SIG-M5 (cell line): ENCODE data around the gene TMUB1.
A peak's percentile ranks its signal among the peaks of the same experiment; 100 is the strongest.

ENCODE experiments used
- DNase-seq: peaks from one replicate; lab custom pipeline; 2025; lab: John Stamatoyannopoulos, UW

The TMUB1 gene

DNA sequence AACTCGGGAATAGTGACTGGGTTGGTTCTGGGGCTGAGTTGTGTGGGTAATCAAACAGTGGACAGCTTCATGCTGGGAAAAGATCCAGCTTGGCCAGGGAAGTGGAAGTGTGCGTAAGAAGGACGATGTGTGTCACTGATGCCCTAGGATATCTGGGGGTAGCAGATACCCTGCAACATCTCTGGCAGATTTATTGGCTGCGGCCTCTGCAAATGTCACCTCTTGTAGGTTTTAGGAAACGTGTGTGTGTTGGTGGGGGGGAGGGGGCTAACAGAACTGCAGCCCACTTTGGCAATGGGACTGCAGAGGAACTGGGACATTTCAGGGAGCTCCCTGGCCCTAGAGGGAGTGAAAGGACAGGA, 2.0 kb upstream of the TMUB1 start:
- DNase-seq: no peak

DNA sequence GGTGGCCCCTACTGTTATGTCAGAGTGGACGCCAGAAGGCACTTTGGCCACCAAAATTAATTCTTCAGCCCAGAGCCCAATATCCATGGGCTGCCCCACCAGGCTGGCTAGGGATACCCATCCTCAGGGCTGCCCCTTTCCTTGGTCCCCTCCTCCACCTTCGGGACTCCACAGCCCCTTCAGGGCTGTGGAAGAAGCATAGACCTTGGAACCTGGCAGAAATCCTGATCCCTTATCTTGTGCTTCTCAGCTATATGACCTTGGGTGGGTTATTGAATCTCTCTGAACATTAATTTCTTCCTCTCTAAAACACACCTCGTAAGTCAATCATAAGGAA, 499 bp upstream of the TMUB1 start:
- DNase-seq: no peak

DNA sequence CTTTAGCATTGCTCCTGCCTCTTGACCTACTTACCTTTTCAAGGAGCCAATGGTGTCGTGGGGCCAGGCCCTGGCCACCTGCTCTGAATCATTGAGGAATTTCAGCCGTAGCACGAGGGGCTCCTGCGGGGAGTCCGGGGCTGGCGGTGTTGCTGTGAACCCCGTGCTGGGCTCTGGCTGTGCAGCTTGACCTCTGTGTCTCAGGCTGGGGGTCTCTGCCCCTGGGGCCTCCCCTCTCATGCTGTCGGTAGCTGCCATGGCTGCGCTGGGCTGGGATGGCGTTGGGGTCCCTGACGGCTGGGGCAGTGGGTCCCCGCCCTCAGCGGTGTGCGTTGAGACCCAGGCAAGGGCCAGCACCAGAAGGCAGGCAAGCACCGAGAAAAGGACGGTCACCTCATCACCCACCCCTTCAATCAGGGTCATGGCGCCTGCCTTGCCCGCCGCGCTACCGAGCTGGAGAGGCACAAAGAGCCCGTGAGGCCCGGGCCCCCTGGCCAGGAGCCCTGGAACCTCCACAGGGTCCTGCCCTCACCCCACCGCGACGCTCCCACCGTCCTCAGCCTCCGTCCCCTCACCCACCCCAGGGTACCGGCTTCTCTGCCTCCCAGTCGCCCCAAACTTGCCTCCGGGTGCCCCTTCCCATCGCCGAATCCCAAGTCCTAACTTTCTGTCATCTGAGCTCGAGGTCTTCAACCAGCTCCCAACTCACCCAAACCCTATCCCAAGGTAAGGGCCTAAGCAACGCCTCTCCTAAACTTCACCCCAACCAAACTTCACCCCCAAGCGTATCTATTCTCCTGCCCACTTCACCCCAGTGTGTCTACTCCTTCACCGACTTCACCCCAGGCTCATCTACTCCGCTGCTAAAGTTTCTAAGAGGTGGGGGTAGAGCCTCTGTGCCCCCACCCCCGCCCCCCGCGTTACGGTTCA, 887 bp downstream of the TMUB1 start:
- DNase-seq: no peak

- no peak for DNase-seq
These were observed 1.9 kb downstream of the TMUB1 start for GRCh38 chr7:151081170-151082101.

DNA sequence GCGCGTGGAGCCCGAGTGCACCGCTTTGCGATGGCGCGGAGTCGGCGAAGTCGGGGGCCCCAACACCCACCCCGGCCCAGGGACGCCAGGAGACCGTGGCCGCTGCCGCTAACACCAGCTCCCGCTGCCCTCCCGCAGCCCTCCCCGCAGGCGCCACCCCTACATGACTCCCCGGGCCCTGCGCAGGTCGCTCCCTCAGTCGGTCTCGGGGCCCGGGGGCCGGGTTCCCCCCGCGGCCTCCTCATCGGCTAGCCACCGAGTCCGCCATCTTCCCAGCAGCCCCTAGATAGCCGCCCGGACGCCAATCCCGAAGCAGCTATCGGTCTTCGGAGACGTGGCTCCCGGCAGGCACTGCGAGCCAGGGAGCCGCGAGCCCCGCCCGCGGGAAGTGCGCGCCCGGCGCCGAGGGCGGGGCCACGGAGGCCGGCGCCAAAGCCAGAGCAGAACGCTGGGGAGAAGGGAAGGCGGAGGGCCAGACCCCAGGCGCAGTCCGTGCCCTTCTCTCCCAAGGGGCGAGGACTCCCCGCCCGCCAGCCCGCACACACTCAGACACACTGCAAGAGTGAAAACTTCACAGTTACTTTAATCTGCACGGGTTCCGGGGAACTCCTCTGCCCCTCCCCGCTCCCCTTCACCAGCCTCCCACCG, 2.6 kb downstream of the TMUB1 start, which contains the start of gene FASTK:
TSS of gene FASTK (minus strand) at position 288 of the 648 bp plus-strand sequence. CDS start at position 245, 43 bp downstream.
- DNase-seq: peak; percentile 13

- no peak for DNase-seq
These were observed 3.2 kb downstream of the TMUB1 start for GRCh38 chr7:151080067-151080521.

GRCh38 chr7:151079199-151079910, 3.9 kb downstream of the TMUB1 start:
- DNase-seq: no peak

GRCh38 chr7:151078233-151079040, 4.9 kb downstream of the TMUB1 start:
- DNase-seq: no peak

- no peak for DNase-seq
These were observed 5.5 kb downstream of the TMUB1 start for GRCh38 chr7:151077705-151078232.

GRCh38 chr7:151076863-151077704, 6.2 kb downstream of the TMUB1 start:
- no peak for DNase-seq

GRCh38 chr7:151075978-151076426, 7.3 kb downstream of the TMUB1 start:
- no peak for DNase-seq

- DNase-seq: no peak
These were observed 7.7 kb downstream of the TMUB1 start for GRCh38 chr7:151075662-151075971.

DNA sequence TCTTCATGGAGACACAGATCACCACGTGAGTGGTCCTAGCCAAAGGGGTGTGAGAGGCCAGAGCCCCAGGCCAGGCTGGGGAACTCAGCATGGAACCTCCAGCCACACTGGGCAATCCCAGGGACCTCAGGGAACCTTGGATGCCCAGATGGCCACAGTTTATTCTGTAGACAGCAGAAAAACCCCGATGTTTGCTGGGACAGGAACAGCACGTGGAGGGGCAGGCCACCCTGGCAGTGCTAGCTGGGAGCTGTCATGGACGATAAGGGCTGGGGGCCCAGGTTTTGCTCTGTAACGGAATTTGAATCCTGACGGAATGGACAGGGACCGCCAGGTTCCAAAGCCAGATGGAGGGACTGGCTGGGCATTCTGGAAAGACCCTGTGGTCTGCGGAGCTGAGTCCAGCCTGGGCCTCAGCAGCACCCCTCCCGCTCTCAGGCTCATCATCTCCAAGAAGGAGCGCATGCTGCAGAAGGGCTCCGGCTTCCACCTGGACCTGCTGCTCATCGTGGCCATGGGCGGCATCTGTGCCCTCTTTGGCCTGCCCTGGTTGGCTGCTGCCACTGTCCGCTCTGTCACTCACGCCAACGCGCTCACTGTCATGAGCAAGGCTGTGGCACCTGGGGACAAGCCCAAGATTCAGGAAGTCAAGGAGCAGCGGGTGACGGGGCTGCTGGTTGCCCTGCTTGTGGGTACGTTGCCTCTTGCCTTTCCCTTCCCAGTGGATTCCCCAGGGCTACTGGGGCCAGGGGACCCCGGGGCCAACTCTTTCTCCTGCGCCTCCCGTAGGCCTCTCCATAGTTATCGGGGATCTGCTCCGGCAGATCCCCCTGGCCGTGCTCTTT, 8.3 kb downstream of the TMUB1 start:
- DNase-seq: no peak

- no peak for DNase-seq
These were observed 9.3 kb downstream of the TMUB1 start for GRCh38 chr7:151073990-151074389.

- no peak for DNase-seq
These were observed 12.0 kb downstream of the TMUB1 start for GRCh38 chr7:151071032-151071866.

DNA sequence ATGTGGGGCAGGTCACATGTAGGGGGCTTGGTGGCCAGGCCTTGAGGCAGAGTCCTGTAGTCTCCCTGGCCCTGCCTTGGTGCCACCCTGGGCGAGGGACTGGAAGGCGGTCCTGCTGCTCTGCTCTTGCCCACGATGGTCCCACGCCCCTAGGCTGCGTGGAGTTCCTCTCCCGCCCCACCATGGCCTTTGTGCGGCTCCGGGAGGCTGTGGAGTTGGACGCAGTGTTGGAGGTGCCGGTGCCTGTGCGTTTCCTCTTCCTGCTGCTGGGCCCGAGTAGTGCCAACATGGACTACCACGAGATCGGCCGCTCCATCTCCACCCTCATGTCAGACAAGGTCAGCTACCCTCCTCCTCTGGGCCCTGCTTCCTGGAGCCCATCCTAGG, 12.7 kb downstream of the TMUB1 start:
- DNase-seq: no peak

DNA sequence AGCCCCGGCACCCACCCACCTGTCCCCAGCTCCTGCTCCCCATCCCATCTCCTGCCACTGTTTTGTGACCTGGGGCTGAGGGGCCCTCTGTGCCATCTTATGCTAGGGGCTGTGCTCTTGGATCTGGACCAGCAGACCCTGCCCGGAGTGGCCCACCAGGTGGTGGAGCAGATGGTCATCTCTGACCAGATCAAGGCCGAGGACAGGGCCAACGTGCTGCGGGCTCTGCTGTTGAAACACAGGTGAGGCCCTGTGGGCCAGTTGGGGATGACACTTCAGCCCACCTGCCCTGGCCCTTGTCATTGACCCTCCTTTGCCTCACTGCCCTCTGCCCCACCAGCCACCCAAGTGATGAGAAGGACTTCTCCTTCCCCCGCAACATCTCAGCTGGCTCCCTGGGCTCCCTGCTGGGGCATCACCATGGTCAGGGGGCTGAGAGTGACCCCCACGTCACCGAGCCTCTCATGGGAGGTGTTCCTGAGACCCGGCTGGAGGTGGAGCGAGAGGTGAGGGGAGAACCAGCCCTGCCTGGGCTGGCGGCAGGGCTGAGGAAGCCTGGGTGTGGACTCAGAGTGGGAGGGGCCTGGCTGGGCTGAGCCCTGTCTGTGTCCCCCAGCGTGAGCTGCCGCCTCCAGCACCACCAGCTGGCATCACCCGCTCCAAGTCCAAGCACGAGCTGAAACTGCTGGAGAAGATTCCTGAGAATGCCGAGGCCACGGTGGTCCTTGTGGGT, 13.3 kb downstream of the TMUB1 start:
- DNase-seq: no peak
